Measurements from ENCODE around the gene UCKL1. TPM values are rescaled to one million over a fixed set of nuclear protein-coding genes. Genes with fewer than 3 reads are reported as not detected.

The UCKL1 gene
- total RNA-seq, 1 donor = 21.0 TPM

- no peaks in the 10 kb centered on the region for H3K27me3 ChIP-seq (ENCODE audit: insufficient read depth, low read length)
Measured at GRCh38 chr20:63896264-63897105, 59.7 kb downstream of the UCKL1 start.

GRCh38 chr20:63895952-63896263 is 60.3 kb downstream of the UCKL1 start:
- peaks cover 15% of the 10 kb centered on the region for H3K4me1 ChIP-seq (ENCODE audit: insufficient read depth, low read length)
- peaks cover 52% of the 10 kb centered on the region for H4K20me1 ChIP-seq (ENCODE audit: insufficient read depth, low read length)
- no peak for TF ChIP-seq CTCF (IDR thresholded peaks at IDR 0.05; ENCODE audit: extremely low read depth, low read depth, low read length)

More at GRCh38 chr20:63896264-63897105, 59.7 kb downstream of the UCKL1 start:
- peaks cover 20% of the 10 kb centered on the region for H3K36me3 ChIP-seq (ENCODE audit: insufficient read depth, low read length)
- DNase-seq (ENCODE audit: insufficient read length, low spot score, missing footprints) = peak; percentile 87
- H3K4me1 ChIP-seq (ENCODE audit: insufficient read depth, low read length) = peaks cover 15% of the 10 kb centered on the region
- H3K4me2 ChIP-seq (ENCODE audit: insufficient read depth, low read length) = peak overlapping the region; percentile 92
- H3K4me3 ChIP-seq (ENCODE audit: insufficient read depth, low read length) = peak overlapping the region; percentile 71
- H3K9me3 ChIP-seq (ENCODE audit: low read depth, low read length) = no peaks in the 10 kb centered on the region
- TF ChIP-seq CTCF (IDR thresholded peaks at IDR 0.05; ENCODE audit: extremely low read depth, low read depth, low read length) = no peak
- H2AFZ ChIP-seq (ENCODE audit: low read length) = no peak overlapping the region
- peaks cover 60% of the 10 kb centered on the region for H3K79me2 ChIP-seq (ENCODE audit: insufficient read depth, low read length)
- peaks cover 55% of the 10 kb centered on the region for H4K20me1 ChIP-seq (ENCODE audit: insufficient read depth, low read length)
- H3K27ac ChIP-seq (ENCODE audit: low read depth, low read length) = peak overlapping the region; percentile 62

GRCh38 chr20:63895202-63895951 is 60.8 kb downstream of the UCKL1 start:
- Histone ChIP-seq H3K79me2 (ENCODE audit: insufficient read depth, low read length) (peaks cover 52% of the 10 kb centered on the region), H3K27ac (ENCODE audit: low read depth, low read length) (peak overlapping the region; percentile 62), H3K36me3 (ENCODE audit: insufficient read depth, low read length) (peaks cover 31% of the 10 kb centered on the region), H3K9me3 (ENCODE audit: low read depth, low read length) (no peaks in the 10 kb centered on the region), H3K4me3 (ENCODE audit: insufficient read depth, low read length) (peak overlapping the region; percentile 81), H3K4me1 (ENCODE audit: insufficient read depth, low read length) (peaks cover 15% of the 10 kb centered on the region), H3K27me3 (ENCODE audit: insufficient read depth, low read length) (no peaks in the 10 kb centered on the region), H3K4me2 (ENCODE audit: insufficient read depth, low read length) (peak overlapping the region; percentile 92), H4K20me1 (ENCODE audit: insufficient read depth, low read length) (peaks cover 51% of the 10 kb centered on the region), H2AFZ (ENCODE audit: low read length) (no peak overlapping the region)
- TF ChIP-seq CTCF (IDR thresholded peaks at IDR 0.05; ENCODE audit: extremely low read depth, low read depth, low read length) = no peak
- no peak for DNase-seq (ENCODE audit: insufficient read length, low spot score, missing footprints)

More at GRCh38 chr20:63895952-63896263, 60.3 kb downstream of the UCKL1 start:
- H3K36me3 ChIP-seq (ENCODE audit: insufficient read depth, low read length) = peaks cover 25% of the 10 kb centered on the region
- H3K79me2 ChIP-seq (ENCODE audit: insufficient read depth, low read length) = peaks cover 54% of the 10 kb centered on the region
- no peaks in the 10 kb centered on the region for H3K27me3 ChIP-seq (ENCODE audit: insufficient read depth, low read length)
- peak; percentile 83 for DNase-seq (ENCODE audit: insufficient read length, low spot score, missing footprints)
- no peak overlapping the region for H2AFZ ChIP-seq (ENCODE audit: low read length)
- H3K27ac ChIP-seq (ENCODE audit: low read depth, low read length) = peak overlapping the region; percentile 62
- peak overlapping the region; percentile 71 for H3K4me3 ChIP-seq (ENCODE audit: insufficient read depth, low read length)
- no peaks in the 10 kb centered on the region for H3K9me3 ChIP-seq (ENCODE audit: low read depth, low read length)
- H3K4me2 ChIP-seq (ENCODE audit: insufficient read depth, low read length) = peak overlapping the region; percentile 92
